ENCODE measurements around the gene CMTM5. TPM values are rescaled to one million over a fixed set of nuclear protein-coding genes. Genes with fewer than 3 reads are reported as not detected.

CMTM5 gene, protein sequence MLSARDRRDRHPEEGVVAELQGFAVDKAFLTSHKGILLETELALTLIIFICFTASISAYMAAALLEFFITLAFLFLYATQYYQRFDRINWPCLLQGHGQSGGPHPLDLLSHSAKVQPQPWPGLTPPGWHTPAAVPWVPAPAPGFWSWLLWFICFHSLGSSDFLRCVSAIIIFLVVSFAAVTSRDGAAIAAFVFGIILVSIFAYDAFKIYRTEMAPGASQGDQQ
- 0.14 TPM in 1 of 2 replicates, not detected in the other for total RNA-seq (2014; rRNA removed; shearing (Covaris generic))

DNA sequence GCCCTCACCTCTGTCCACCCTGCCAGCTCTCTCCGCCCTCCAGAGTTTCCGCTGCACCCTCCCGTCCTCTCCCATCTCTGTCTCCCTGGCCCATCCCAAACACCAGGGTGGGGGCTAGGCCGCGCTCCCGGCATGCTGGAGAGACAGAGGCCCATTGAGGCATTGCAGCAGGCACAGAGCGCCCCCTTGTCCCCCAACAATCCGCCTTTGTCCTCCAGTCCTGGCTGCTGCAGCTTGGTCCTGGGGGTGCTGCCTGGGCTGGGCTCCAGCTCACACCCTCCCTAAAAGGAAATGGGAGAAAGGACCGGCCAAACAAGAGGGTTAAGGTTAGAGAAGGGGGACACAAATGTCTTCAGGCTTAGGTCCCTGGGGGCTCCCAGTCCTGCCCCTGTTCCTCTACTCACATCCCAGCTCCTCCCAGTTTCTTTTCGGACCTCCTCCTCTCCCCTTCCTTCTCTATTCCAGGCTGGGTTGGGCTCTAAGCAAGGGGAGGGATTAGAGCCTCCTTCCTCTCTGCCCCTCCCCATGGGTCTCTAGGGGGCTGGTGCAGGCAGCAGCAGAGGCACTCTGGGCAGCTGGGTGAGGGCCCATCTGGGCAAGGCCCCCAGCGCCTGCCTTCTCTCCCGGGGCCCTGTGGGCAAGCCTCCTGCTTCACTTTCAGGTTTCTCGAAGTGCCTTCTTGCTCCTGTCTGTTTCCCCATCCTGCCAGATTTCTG, at the start of gene CMTM5:
Gene CMTM5, plus strand, starts transcription at position 565 of the 716 bp plus-strand sequence. CDS start 206 bp downstream, outside the sequence.
- DNase-seq = peak; percentile 94
- no peaks in the 10 kb centered on the region for H3K36me3 ChIP-seq (replicated peaks; ENCODE audit: control insufficient read depth, insufficient read depth, low read length)
- peaks cover 3% of the 10 kb centered on the region for H3K27me3 ChIP-seq (ENCODE audit: control insufficient read depth, insufficient read depth, low read length)
- H3K4me3 ChIP-seq (ENCODE audit: insufficient read depth, low read depth, low read length) = no peak within 1 kb of the TSS

DNA sequence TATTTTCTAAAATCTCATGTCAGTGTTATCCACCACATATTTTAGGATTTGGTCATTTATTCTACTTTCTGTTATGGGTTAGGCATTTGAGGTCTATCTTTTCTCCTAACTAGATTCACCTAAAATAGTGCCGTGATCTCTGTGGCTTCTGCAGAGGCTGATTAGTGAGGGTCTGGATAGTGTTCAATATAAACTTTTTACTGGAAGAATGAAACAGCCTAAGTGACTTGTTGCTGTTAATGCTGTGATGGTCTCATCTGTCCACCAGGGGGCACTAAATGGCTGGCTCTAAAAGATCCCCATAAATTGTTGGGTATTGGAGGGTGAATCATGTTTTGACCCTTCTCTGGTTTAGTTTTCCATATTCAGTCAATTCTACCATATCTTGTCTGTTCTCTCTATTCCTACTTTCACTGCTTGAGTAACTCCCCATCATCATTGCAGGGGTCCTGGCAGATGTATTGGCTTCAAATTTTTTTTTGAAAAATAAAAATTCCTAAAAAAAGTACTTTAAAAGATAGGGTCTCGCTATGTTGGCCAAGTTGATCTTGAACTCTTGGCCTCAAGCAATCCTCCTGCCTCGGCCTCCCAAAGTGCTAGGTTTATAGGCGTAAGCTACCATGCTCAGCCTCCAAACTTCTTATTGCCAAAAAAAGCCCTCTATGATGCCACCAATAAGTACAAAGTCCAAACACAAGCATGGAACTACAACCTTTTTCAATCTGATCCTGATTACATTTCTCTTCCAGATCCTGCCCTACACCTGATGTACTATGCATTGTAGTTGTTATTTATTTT, 48.7 kb upstream of the CMTM5 start:
- DNase-seq = peak; percentile 89
- H3K36me3 ChIP-seq (replicated peaks; ENCODE audit: control insufficient read depth, insufficient read depth, low read length) = peaks cover 20% of the 10 kb centered on the region
- no peaks in the 10 kb centered on the region for H3K27me3 ChIP-seq (ENCODE audit: control insufficient read depth, insufficient read depth, low read length)
- no peak overlapping the region for H3K4me3 ChIP-seq (ENCODE audit: insufficient read depth, low read depth, low read length)

DNA sequence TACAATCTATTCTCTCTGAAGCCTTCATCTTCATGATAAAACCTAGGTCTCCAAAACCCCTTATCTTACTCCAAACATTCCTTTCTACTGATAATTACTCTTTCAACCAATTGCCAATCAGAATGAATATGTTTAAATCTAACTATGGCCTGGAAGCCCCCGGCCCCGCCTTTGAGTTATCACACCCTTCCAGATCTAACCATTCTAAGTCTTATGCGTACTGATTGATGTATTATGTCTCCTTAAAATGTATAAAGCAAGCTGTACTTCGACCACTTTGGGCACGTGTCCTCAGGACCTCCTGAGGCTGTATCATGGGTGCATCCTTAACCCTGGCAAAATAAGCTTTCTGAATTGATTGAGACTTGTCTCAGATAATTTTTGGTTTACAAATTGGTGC, 41.2 kb upstream of the CMTM5 start:
- Histone ChIP-seq H3K4me3 (ENCODE audit: insufficient read depth, low read depth, low read length) (no peak overlapping the region), H3K36me3 (replicated peaks; ENCODE audit: control insufficient read depth, insufficient read depth, low read length) (no peaks in the 10 kb centered on the region), H3K27me3 (ENCODE audit: control insufficient read depth, insufficient read depth, low read length) (no peaks in the 10 kb centered on the region)
- no peak for DNase-seq

DNA sequence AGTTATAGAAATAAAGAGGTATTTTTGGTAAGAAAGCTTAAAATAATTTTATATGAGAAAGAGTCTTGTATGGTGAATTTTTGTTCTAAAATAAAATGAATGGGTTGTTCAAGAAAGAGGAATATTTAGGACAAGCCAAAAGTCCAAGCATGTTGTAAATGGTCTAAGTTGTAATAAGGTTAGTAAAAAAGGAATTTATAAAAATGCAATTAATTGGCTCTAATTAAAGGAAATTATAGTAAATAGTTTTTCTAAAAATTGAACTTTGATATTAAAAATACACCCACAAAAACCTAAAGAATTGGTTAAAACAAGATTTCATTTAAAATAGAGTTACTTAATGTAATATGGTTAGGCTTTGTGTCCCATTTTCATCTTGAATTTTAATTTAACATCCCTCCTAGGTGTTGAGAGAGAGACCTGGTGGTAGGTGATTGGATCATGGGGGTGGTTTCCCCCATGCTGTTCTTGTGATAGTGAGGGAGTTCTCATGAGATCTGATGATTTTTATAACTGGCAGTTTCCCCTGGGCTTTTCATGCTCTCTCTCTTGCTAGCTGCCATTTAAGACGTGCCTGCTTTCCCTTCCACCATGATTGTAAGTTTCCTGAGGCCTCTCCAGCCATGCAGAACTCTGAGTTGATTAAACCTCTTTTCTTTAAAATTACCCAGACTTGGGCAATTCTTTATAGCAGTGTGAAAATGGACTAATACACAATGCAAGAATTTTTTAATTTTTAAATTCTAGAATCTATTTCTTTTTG, 37.2 kb upstream of the CMTM5 start:
- H3K36me3 ChIP-seq (replicated peaks; ENCODE audit: control insufficient read depth, insufficient read depth, low read length) = no peaks in the 10 kb centered on the region
- H3K4me3 ChIP-seq (ENCODE audit: insufficient read depth, low read depth, low read length) = no peak overlapping the region
- H3K27me3 ChIP-seq (ENCODE audit: control insufficient read depth, insufficient read depth, low read length) = no peaks in the 10 kb centered on the region
- no peak for DNase-seq

DNA sequence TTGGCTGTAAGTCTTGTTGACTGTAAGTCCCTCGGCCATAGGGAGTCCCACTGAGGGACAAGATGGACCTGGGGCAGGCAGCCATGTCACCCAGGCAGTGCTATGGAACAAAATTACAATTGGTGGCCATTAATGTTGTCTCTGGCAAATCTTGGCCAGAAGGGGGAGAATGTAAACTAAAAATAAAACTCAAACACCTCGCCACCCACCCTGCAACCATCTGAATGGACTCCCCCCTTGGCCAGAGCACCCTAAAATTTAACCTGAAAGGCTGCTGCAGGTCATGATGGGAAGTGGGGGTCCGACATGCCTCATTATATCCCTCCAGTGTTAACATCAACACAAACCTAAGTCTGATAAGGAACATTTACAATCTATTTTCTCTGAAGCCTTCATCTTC, 32.4 kb upstream of the CMTM5 start:
- H3K36me3 ChIP-seq (replicated peaks; ENCODE audit: control insufficient read depth, insufficient read depth, low read length) = peaks cover 1% of the 10 kb centered on the region; the same call in 1 of the 2 replicates
- H3K4me3 ChIP-seq (ENCODE audit: insufficient read depth, low read depth, low read length) = no peak overlapping the region
- DNase-seq = peak; percentile 11
- no peaks in the 10 kb centered on the region for H3K27me3 ChIP-seq (ENCODE audit: control insufficient read depth, insufficient read depth, low read length)

DNA sequence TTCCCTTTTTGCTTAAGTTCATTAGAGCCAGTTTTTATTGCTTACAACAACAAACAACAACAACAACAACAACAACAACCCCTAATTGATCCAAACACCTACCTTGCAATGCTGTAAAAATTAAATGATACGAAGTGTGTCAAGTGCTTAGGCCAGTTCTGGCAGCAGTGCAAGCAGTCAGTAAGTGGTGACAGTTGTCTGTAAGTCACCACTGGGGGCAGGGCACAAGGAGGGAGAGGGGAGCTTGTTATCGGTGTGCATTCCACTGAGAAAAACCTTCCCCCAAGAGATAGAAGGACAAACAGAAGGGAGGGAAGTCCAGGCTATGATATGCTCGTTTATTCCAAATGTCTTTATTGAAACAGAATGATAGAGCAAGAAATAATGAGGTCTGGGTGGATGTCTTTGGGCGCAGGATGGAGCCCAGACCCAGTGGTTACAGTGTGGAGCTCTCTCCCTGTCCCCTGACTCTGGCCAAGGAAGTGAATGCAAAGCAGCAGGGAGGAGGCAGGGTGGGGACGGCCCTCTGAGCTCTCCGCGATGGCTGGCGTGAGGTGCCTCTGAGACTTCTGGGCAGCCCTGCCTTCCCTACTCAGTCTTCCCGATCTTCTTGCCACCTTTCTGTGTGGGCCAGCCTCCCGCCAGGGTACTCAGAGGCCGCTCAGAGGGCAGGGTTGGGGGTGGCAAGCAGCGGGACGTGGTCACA, 30.7 kb upstream of the CMTM5 start:
- Histone ChIP-seq H3K4me3 (ENCODE audit: insufficient read depth, low read depth, low read length) (no peak overlapping the region), H3K27me3 (ENCODE audit: control insufficient read depth, insufficient read depth, low read length) (no peaks in the 10 kb centered on the region; the same call in 1 of the 2 replicates), H3K36me3 (replicated peaks; ENCODE audit: control insufficient read depth, insufficient read depth, low read length) (peaks cover 1% of the 10 kb centered on the region; the same call in 1 of the 2 replicates)
- peak; percentile 60 for DNase-seq

DNA sequence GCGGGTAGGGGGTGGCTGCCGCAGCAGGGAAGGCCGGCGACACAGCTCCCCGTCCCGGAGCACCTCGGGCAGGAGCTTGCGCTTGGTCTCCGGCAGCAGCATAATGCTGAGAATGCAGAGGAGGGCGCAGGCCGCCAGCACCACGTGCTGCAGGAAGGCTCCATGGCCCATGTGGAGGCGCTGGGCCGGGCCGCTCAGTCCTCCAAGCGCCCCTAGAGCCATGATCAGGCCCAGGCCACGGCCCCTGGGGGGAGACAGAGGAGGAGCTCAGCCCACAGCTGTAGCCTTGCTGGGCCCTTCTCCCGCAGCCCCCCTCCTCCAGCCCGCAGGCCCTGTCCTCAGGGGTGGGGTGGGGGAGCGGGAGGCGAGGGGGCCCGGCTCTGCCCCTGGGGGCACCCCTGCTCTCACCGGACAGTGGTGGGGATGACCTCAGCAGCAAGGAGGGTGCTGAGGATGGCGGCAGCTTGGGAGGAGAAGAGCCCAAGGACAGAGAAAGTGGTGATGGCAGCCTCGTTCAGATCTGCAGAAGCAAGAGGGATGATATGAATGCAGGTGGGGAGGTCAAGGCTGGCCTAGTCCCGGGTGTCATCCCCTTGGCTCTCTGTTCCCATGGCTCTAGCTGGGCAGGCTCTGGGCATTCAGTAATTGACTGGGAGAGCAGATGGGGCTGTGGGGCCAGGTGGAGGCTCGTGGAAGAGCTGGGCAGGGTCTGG, 30.0 kb upstream of the CMTM5 start:
- Histone ChIP-seq H3K36me3 (replicated peaks; ENCODE audit: control insufficient read depth, insufficient read depth, low read length) (peaks cover 1% of the 10 kb centered on the region; the same call in 1 of the 2 replicates), H3K4me3 (ENCODE audit: insufficient read depth, low read depth, low read length) (no peak overlapping the region), H3K27me3 (ENCODE audit: control insufficient read depth, insufficient read depth, low read length) (peaks cover 6% of the 10 kb centered on the region)
- DNase-seq = peak; percentile 73

DNA sequence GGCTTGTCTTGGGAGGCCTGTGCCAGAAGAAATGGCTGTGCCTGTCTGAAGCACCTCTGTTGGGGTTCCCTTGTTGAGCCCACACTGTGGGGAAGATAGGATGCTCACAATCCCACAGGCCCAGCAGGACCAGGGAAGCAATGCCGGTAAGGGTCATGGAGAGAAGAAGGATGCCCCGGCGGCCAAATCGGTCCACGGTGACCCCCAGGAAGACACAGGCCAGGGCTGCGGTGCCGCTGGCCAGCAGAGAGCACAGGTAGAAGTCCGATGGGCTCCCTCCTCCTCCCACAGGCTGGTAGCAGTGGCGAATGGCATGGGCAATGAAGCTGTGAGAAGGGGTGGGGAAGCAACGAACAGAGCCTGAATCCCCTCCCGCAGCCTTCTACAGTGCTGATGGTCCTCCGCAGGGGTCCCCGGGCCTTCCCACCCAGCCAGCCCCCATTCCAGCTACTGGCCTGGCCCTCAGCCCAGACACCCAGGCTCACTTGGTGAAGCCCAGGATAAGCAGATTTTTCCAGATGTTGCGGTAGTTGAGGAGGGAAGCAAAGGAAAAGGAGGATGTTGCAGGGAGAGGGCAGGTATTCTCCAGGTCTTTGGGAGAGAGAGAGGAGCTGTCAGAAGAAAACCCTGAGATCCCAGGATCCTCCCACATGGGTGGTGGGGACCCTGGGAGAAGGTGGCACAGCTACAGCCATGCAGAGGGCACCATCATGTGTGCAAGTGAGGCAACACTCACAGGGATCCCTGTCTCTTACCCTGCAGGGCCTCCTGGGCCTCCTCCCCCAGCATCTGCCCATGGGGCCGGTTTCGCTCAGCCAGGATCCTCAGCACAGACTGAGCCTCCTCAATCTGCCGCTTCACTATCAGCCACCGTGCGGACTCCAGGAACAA, 29.2 kb upstream of the CMTM5 start:
- peak; percentile 33 for DNase-seq

DNA sequence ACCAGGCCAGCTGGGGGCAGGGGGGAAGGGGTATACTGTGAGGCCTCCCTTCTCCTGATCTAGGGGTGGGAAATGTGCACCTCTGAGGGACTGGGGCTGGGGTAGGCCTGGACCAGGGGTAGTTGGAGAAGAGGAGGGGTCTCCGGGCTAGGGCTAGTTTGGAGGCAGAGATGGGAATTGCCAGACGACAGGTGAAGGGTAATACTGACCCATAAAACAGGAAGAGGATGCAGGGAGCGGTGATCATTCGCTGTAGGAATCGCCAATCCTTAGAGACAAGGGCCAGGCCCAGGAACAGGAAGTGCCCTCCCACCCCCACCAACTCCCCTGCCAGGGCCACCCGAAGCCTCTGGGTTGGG, 28.6 kb upstream of the CMTM5 start:
- Histone ChIP-seq H3K27me3 (ENCODE audit: control insufficient read depth, insufficient read depth, low read length) (peaks cover 13% of the 10 kb centered on the region), H3K36me3 (replicated peaks; ENCODE audit: control insufficient read depth, insufficient read depth, low read length) (peaks cover 1% of the 10 kb centered on the region; the same call in 1 of the 2 replicates), H3K4me3 (ENCODE audit: insufficient read depth, low read depth, low read length) (no peak overlapping the region)
- DNase-seq = peak; percentile 38

More for the DNA sequence above, 29.2 kb upstream of the CMTM5 start:
- peaks cover 1% of the 10 kb centered on the region; the same call in 1 of the 2 replicates for H3K36me3 ChIP-seq (replicated peaks; ENCODE audit: control insufficient read depth, insufficient read depth, low read length)
- peaks cover 11% of the 10 kb centered on the region for H3K27me3 ChIP-seq (ENCODE audit: control insufficient read depth, insufficient read depth, low read length)
- no peak overlapping the region for H3K4me3 ChIP-seq (ENCODE audit: insufficient read depth, low read depth, low read length)

DNA sequence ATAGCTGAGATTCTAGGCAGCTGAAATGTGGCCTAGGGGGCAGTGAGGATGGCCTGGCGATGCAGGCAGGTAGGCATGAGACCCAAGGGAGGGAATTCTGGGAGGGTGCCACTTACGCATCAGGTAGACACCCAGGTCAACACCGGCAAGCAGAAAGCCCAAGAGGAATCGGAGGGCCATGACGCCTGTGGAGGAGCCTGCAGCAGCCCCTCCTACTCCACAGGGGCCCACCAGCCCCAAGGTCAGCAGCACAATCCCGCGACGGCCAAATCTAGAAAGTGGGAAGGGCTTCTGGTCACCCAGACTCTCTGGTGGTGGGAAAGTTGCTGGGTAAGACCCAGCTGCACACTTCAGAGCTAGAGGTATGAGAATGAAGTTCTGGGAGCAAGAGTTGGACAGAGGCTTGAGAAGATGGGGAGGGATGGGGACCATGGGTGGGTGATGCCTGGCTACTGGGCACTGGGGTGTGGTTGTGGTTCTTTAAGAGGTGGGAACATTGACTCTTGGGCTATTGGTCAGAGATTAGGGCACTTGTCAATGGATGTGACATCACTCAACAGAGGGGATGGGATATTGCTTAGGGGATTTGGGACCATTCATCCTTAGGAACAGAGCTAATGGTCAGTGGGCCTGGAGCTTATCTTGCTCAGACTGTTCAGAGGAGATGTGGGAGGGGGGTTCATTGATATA, 27.5 kb upstream of the CMTM5 start:
- Histone ChIP-seq H3K27me3 (ENCODE audit: control insufficient read depth, insufficient read depth, low read length) (peaks cover 16% of the 10 kb centered on the region), H3K4me3 (ENCODE audit: insufficient read depth, low read depth, low read length) (no peak overlapping the region), H3K36me3 (replicated peaks; ENCODE audit: control insufficient read depth, insufficient read depth, low read length) (peaks cover 1% of the 10 kb centered on the region; the same call in 1 of the 2 replicates)
- peak; percentile 23 for DNase-seq

DNA sequence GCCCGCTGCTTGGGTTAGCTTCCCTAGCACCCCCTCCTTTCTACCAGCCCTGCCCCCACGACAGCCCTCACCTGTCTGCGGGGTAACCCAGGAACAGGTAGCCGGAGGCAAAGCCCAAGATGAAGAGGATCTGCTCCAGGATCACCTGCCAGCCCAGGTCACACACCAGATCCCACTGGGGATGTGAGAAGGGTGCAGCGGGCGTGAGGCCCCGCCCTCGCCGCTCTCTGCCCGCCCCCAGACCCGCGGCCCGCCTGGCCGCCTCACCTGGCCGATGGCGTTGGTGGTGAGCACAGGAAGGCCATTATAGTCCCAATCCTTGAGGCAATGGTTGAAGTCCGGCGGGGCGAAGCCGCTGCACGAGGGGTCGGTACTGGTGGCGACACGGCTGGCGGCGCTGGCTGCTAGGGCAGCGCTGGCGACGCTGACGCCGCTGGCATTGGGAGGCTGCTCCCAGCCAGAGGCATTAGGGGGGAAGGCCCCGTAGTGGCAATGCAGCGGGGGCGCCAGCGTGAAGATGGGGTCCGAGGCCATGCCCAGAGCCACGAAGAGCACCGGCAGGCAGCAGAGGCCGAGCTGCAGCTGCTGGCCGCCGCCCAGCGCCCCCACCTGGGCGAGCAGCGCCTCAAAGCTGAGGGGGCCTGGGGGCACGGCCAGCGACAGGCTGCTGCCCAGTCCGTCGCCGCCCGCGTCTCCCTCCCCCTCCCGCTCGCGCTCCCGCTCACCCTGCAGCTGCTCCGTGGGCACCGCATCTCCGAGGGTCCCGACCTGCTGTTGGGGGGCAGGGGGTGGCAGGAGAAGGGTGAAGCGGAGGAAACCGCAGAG, 25.0 kb upstream of the CMTM5 start:
- peak overlapping the region; percentile 84 for H3K4me3 ChIP-seq (ENCODE audit: insufficient read depth, low read depth, low read length)
- 0 out of 2 replicates have a peak, but pooled peaks cover 1% of the 10 kb centered on the region for H3K36me3 ChIP-seq (replicated peaks; ENCODE audit: control insufficient read depth, insufficient read depth, low read length)
- peak; percentile 94 for DNase-seq
- peaks cover 16% of the 10 kb centered on the region for H3K27me3 ChIP-seq (ENCODE audit: control insufficient read depth, insufficient read depth, low read length)
